PC-3 (cell line): ENCODE data around the gene ATXN10.

ENCODE experiments used
- CTCF ChIP-seq: fragments of 300-600 bp; sonication (generic); conservative IDR thresholded peaks from 2 replicates; pipeline ENCODE4 v1.5.1; 2017; ENCODE audit warnings: antibody characterized with exemption, low read depth, mild to moderate bottlenecking, low read length
- EZH2 ChIP-seq: fragments of 300-600 bp; sonication (generic); IDR thresholded peaks from one replicate; pipeline ENCODE4 v1.6.1; 2017; ENCODE audit warnings: antibody characterized with exemption, mild to moderate bottlenecking, low read length; ENCODE audit not compliant: unreplicated experiment

- TF ChIP-seq CTCF (no peak), EZH2 (no peak)
Observed at GRCh38 chr22:45693835-45694234, 22.2 kb downstream of the ATXN10 start.
